HUDEP-2 (cell line): ENCODE results near the gene KIAA0319L.

Source experiments
- DNase-seq, 76 experiments: peaks; one replicate each; lab custom pipeline; 2025; ENCODE audit not compliant: unreplicated experiment in 76 of 76; lab: John Stamatoyannopoulos, UW

The KIAA0319L gene

DNA sequence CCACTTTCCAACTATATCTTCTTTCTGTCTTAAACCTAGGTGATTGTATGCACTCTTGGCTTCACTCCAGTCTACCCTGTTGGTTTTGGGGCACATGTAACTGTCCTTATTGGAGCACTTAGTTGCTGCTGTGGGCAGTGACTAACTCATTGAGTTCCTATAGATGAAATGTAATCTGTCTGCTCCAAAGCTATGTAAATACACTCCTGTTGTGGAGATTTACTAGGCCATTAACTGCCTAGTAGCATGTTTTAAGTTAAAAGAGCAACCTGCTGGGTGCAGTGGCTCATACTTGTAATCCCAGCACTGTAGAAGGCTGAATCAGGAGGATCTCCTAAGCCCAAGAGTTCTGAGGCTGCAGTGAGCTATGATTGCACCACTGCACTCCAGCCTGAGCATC lies 151.1 kb downstream of the KIAA0319L start:
- no peak for DNase-seq

DNA sequence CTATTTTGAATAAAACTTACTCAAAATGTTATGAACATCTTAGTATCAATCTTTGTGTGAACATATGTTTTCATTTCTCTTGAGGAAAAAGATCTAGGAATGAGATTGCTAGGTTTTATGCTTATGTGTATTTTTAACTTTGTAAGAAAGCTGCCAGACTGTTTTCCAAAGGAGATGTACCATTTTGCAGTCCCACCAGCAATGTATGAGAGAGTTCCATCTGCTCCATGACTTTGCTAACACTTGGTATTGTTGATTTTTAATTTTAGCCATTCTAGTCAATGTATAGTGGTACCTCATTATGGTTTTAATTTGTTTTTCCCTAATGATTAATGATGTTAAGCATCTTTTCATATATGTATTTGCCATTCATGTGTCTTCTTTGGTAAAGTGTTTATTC lies 156.2 kb downstream of the KIAA0319L start:
- no peak for DNase-seq

DNA sequence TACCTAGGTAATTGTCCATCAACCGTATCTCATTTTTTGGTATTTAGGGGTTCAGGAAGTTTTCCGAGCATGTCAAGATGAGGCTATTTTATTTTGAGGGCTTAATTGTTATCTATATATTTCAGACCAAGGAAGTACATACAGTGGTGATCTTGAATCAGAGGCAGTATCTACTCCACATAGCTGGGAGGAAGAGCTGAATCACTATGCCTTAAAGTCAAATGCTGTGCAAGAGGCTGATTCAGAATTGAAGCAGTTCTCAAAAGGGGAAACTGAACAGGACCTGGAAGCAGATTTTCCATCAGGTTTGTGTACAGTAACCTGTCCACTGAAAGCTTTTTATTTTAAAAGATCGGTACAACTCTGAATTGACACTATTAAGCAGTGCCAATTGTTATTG lies 158.5 kb downstream of the KIAA0319L start:
- DNase-seq = no peak

DNA sequence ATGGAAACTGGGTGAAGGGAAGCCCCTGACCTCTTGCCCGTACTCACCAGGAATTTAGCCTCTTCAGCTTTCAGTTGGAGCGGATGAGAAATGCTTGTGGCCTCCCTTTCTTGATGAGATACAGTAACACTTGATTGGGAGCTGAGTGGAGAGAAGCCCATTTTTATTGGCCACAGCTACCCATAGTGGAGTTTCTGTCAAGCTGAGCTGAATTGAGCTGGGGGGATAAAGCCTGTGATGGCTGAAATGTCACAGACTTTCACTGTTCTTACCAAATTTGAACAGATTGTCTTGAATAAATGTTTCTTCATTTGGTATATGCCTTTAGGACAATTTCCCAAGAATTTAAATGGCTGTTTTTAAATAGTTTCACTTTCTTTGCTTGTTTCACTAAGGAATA lies 162.8 kb downstream of the KIAA0319L start:
- no peak for DNase-seq

DNA sequence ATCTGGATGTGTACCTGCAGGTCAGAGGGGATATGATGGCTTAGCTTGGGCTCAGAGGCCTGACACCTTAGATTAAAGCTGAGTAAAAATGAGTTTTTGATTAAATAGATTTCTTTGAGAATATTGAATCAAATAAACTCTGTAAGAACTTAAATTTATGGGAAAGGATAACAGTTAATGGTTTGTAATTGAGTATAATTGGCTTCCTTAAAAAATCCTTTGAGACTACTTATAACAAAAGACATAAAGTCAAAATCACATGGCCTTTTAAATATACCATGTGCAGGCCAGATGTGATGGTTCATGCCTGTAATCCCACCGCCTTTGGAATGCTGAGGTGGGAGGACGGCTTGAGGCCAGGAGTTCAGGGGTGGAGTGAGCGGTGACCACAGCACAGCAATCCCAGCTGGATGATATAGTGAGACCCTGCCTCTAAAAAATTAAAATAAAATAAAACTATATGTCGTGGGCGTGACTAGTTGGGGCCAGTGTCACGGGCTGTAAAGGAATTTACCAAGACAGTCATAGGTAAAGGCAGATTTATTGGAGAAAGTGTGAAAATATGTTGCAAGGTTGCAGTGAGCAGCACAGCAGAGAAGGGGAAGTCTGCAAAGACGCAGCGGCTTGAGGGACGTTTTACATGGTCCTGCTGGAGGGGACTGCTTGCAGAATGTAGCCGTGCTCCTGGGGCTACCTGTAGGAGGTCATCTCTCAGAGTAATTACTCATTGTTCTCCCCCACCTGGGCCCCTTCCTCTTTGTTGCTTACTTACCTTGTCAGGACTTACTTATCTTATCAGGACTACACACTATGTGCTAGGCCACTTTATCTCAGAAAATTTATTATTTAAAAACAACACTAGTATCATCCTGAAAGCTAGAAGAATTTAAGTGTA lies 166.4 kb downstream of the KIAA0319L start:
- no peak for DNase-seq

DNA sequence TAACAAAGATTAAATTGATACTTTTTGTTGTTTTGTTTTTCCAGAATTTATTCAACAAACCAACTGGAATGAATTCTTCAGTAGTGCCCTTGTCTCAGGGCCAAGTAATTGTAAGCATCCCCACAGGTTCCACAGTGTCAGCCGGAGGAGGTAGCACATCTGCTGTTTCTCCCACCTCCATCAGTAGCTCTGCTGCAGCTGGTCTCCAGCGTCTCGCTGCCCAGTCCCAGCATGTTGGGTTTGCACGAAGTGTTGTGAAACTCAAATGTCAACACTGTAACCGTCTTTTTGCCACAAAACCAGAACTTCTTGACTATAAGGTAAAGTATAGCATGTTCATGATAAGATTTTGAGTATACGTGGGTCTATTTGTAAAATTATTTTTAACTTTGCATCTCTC lies 170.2 kb downstream of the KIAA0319L start:
- DNase-seq = no peak

DNA sequence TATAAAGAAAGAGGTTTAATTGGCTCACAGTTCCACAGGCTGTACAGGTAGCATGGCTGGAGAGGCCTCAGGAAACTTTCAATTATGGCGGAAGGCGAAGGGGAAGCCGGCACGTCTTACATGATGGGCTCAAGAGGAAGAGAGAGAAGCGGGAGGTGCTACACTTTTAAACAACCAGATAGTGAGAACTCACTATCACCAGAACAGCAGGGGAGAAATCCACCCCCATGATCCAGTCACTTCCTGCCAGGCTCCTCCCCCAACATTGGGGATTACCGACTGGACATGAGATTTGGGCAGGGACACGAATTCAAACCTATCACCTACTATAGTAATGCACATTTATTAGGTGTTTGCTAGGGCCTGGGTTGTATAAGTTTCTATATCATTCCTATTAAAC lies 170.9 kb downstream of the KIAA0319L start:
- DNase-seq = no peak
